EH (cell line): Measurements from ENCODE around the gene MAP2K7.

Experiments
- DNase-seq: peaks from one replicate; pipeline ENCODE4 v3.0.0-alpha.2; 2015; ENCODE audit warnings: low read depth

MAP2K7 gene

DNA sequence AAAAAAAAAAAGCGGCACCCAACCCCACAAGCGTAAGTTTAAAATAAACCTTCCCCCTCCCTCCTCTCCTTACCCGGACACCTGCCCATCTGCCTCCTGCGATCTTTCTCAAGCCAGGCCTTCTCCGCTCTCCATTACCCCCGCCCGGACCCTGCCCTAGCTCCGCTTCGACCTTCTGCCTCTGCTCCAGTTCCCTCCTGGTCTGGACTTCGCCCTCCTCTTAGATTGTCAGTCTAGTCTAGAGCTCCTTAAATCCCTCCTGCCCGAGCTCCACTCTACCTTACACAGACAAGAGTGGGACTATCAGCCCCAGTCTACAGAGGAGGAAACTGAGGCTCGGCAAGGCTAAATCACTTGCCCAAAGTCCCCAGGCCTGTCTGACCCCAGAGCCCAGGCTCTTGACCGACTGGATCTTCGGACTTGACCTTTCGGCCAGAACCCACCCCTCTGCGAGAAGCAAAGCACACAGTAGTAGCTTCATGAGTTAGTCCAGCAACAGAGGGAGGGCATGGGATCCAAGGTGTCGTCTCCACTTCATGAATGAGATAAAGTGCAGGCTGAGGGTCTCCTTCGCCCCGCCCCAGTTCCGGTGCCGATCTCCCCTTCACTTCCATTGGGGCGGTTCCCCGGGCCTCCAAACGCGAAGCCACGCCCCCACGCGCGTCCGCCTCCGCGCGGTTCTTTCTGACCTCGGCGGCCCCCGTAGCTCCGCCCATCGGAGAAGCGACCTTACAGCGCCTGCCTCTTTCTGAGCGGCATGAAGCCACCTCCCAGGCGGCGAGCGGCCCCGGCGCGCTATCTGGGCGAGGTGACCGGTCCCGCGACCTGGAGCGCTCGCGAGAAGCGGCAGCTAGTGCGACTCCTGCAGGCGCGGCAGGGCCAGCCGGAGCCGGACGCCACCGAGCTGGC lies 16.2 kb downstream of the MAP2K7 start, which contains the start of gene SNAPC2:
TSS of gene SNAPC2 (plus strand) at position 729 of the 909 bp plus-strand sequence. CDS start at position 758, 29 bp downstream.
- peak; percentile 94 for DNase-seq

- peak; percentile 97 for DNase-seq
These were observed 17.0 kb downstream of the MAP2K7 start for GRCh38 chr19:7920519-7921301.

DNA sequence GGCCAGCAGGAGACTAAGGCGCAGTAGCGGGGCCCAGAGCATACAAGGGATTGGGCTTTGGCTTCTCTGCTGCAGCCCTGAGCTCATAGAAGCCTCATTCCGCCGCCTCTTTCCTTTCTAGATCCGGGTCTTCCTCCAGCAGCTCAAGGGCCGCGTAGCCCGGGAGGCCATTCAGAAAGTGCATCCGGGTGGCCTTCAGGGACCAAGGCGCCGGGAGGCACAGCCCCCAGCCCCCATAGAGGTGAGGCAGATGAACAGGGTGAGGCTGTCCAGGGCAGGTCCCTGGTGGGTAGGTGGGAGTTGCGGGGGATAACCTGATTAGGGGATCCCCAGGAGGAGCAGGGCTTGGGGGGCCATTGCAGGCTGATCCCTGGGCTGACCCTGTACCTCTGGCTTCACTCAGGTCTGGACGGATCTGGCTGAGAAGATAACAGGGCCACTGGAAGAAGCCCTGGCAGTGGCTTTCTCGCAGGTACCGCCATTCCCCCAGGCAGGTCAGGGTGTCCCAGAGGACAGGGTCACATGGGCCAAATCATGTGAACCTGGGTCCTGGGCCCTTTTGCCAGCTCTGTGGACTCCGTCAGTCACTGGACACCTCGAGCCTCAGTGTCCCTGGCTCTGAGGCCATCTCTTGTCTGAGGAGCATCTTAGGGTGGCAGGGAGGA lies 17.8 kb downstream of the MAP2K7 start:
- DNase-seq = no peak

GRCh38 chr19:7921967-7922835 lies 18.5 kb downstream of the MAP2K7 start:
- no peak for DNase-seq

- no peak for DNase-seq
These were observed 19.1 kb downstream of the MAP2K7 start for GRCh38 chr19:7922836-7923195.

- DNase-seq = no peak
These were observed 19.9 kb downstream of the MAP2K7 start for GRCh38 chr19:7923295-7924191.

DNA sequence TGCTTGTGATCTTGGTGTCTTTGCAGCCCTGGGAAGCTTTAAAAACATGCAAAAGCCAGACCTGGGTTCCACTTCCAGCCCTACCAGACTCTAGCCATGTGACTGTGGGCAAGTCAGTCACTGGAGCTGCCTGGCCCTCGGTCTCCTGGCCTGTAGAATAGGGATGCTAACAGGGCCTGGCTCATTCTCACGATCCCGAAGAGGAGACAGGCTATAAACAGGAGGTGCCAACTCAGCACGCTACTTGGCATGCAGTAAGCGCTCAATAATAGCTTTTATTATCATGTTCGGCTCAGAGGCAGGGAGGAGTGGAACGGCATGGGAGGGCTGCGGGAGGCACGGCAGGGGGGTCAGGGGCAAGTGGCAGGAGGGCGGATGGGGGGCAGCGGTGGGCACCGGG lies 20.6 kb downstream of the MAP2K7 start:
- no peak for DNase-seq

DNA sequence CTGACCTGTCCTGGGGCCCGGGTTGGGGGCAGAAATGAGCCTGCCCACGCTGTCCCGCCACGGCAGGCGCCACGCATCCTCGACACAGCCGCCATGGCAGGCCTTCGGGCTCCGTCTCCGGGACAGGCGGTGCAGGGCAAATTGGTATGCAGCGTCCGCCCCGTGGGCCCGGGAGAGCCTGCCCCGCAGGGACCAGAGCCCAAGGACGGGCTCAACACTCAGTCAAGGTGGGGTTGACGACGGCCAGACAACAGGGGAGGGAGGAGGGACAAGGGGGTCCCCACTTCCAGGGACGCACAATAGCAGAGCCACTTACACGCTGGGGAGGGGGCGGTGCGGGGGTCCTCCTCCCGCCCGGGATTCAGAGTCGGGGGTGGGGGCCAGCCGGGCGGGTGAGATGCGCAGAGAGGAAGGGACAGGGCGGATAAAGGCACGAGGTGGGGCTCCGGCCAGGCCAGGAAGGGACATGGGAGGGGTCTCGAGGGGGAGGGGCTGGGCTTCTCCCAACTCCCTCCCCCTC lies 21.0 kb downstream of the MAP2K7 start:
- DNase-seq = no peak

- peak; percentile 83 for DNase-seq
These were observed 21.6 kb downstream of the MAP2K7 start for GRCh38 chr19:7925171-7925851.

DNA sequence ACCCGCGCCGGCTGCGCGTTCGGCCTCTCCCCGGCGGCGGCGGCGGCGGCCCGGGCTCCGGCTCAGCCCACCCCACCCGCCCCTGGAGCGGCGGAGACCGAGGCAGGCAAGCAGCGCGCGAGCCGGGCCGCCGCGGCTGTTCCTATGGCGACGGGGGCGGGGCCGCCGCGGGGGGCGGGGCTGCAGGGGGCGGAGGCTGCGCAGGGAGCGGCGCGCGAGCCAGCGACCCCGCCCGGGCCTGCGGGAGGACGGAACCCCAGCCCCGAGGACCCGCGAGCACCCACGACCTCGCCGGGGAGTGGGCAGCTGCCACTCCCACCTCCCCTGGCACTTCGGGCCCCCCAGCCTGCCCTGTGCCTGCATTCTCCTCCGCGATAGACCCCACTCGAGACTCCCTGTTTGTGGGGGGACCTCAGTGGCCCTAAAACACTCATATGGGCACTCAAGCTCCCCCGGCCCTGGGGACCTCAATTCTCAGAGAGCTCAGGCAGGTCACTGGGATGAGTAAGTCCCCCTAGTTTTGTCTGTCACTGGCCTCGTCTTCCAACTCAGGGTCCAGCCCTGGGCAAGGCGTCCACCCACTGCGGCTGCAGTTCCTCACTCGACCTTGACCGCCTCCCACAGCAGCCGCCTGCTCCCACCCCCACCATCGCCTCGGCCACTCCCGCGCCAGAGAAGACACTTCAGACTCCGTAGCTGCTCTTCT lies 22.5 kb downstream of the MAP2K7 start, which contains the start of gene CTXN1:
TSS of gene CTXN1 (minus strand) at position 115 of the 706 bp plus-strand sequence. CDS start 597 bp downstream, outside the sequence.
- DNase-seq = peak; percentile 67

DNA sequence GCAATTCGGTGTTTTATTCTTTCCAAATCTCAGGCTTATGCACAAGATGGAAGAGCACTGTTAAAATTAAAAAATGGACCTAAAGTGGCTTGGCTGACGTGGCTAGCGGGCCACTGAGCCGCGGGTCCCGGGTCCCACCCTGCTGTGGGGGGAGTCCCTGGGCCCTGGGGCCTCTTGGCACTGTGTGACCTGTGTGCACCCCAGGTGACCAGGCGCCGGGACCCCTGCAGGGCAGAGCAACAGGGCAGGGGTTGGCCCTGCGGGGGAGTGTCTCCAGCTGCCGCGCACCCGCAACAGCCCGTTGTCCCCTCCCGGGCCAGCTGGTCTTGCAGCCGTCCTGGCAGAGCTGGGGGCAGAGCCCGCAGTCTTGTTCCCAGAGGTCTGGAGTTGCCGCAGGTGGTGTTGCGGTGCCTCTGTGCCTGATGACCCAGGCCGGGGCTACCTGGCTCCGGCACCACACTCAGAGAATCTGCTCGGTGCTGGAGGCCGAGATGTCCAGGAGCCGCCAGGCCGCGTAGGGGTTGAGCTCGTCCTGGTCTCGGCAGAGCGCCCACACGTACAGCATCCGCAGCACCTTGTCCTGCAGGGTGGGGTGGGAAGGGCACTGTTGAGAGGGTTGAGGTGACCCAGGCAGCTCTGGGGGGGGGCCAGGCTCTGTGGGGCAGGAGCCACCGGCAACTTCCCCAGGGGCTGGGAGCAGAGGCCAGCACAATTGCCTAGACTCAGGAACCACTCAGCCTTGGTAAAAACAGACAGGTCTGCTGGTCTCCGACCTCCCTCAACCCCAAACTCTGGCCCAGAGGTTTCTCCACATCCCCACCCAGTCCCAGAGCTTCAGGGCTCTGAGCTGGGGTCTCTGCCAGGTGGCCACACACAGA lies 23.3 kb downstream of the MAP2K7 start:
- DNase-seq = no peak

GRCh38 chr19:7927605-7928333 lies 24.1 kb downstream of the MAP2K7 start:
- DNase-seq = no peak

DNA sequence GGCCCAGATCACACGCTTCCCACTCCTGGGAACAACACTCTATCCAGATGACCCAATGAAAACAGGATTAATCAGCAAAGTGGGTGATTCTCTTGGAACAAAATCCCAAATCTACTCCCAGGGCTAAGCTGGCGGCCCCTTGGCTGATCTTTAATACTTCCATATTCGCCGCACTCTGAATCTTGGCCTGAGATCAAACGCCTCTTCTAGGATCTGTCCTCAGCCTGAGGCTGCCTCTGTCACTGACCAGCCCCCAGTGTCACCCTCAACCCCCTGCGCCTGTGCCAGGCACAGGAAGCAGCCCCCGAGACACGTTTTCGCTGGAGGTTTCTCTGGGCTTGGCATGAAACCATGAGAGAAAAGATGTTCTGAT lies 24.6 kb downstream of the MAP2K7 start:
- DNase-seq = no peak

DNA sequence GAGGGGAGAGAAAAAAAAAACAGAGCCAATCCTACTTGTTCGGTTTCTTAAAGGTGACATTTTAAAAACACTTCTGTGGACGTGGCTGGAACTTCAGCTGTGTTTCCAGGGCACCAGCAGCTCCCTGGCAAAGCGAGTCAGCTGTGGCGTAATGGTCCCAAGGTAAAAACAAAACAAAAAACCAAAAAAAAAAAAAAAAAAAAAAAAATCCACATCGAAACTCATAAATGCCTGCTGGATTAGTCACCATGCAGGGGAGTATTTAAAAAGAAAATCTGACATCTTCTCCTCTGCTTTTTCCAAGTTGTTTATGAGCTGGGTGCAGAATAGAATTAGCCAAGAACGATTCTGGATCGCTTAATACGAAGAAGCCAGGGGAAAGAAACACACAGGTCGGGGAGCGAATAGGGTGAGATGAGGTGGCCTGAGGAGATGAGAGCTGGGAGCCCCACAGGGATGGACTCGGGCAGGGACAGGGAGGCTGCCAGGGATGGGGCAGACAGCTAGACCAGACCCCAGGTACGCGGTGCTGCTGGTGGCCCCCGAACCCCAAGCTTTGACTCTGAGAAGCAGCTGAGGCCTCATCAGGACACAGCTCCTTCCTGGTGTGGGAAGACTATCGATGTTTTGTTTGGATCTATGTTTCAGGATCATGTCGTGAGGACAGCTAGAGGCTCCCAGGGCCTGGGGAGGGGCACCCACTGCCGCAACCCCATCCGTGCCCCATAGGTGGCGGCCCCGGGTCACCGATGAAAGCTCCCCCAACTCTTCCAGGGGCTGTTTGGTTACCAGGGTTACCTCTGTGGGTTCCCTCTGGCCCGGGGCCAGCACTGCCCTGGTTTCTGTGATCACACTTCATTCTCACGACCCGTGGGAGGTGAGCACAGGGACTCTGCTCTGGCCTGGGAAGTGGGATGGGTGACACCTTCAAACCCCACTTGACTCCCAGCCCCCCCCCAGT lies 25.3 kb downstream of the MAP2K7 start:
- DNase-seq = peak; percentile 91

GRCh38 chr19:7930030-7930429 lies 26.4 kb downstream of the MAP2K7 start:
- DNase-seq = peak; percentile 25

GRCh38 chr19:7930765-7931164 lies 27.1 kb downstream of the MAP2K7 start:
- no peak for DNase-seq
